SK-N-SH treated with all-trans-retinoic acid at 6 μM for 48 hours (cell line): ENCODE results near the gene AGAP1.

Source experiments
- ATAC-seq: fragments of 200-7000 bp; cut with Tn5 transposase; 3 replicates; pipeline ENCODE4 v1.9.1; 2020; ENCODE audit warnings: mild to moderate bottlenecking, moderate library complexity
- BACH2 ChIP-seq: fragments of 250-450 bp; sonication (Bioruptor Pico); IDR thresholded peaks from 2 replicates; pipeline ENCODE4 v1.9.0; 2021; ENCODE audit warnings: mild to moderate bottlenecking, borderline replicate concordance
- CSDC2 ChIP-seq: fragments of 250-450 bp; sonication (Bioruptor Pico); IDR thresholded peaks from 2 replicates; pipeline ENCODE4 v1.5.0; 2020; ENCODE audit warnings: mild to moderate bottlenecking, moderate library complexity
- CSRNP3 ChIP-seq: fragments of 250-450 bp; sonication (Bioruptor Pico); IDR thresholded peaks from 2 replicates; pipeline ENCODE4 v1.5.1; 2021; ENCODE audit warnings: mild to moderate bottlenecking, moderate library complexity
- ESRRG ChIP-seq: fragments of 250-450 bp; sonication (Bioruptor Pico); IDR thresholded peaks from 2 replicates; pipeline ENCODE4 v1.6.1; 2021; ENCODE audit warnings: mild to moderate bottlenecking
- ISL1 ChIP-seq: fragments of 250-450 bp; sonication (Bioruptor Pico); IDR thresholded peaks from 2 replicates; pipeline ENCODE4 v2.1.2; 2022; ENCODE audit warnings: mild to moderate bottlenecking, moderate library complexity
- OSR1 ChIP-seq: fragments of 250-450 bp; sonication (Bioruptor Pico); IDR thresholded peaks from 2 replicates; pipeline ENCODE4 v1.8.0; 2022; ENCODE audit warnings: moderate library complexity, mild to moderate bottlenecking, inconsistent platforms
- PATZ1 ChIP-seq: fragments of 250-450 bp; sonication (Bioruptor Pico); IDR thresholded peaks from 2 replicates; pipeline ENCODE4 v1.8.0; 2020; ENCODE audit warnings: mild to moderate bottlenecking, moderate library complexity, borderline replicate concordance
- POU6F1 ChIP-seq: fragments of 250-450 bp; sonication (Bioruptor Pico); IDR thresholded peaks from 2 replicates; pipeline ENCODE4 v1.8.0; 2021; ENCODE audit warnings: low read depth, mild to moderate bottlenecking, moderate library complexity, borderline replicate concordance
- PPARA ChIP-seq: fragments of 250-450 bp; sonication (Bioruptor Pico); IDR thresholded peaks from 2 replicates; pipeline ENCODE4 v1.5.0; 2020; ENCODE audit warnings: mild to moderate bottlenecking, borderline replicate concordance
- RARB ChIP-seq: fragments of 250-450 bp; sonication (Bioruptor Pico); IDR thresholded peaks from 2 replicates; pipeline ENCODE4 v1.8.0; 2021; ENCODE audit warnings: mild to moderate bottlenecking, moderate library complexity
- SNAI2 ChIP-seq: fragments of 250-450 bp; sonication (Bioruptor Pico); IDR thresholded peaks from 2 replicates; pipeline ENCODE4 v1.5.0; 2020; ENCODE audit warnings: mild to moderate bottlenecking, moderate library complexity
- TCF4 ChIP-seq: fragments of 250-450 bp; sonication (Bioruptor Pico); IDR thresholded peaks from 2 replicates; pipeline ENCODE4 v1.8.0; 2021; ENCODE audit warnings: mild to moderate bottlenecking, moderate library complexity, borderline replicate concordance
- TOX ChIP-seq: fragments of 250-450 bp; sonication (Bioruptor Pico); IDR thresholded peaks from 2 replicates; pipeline ENCODE4 v1.8.0; 2021; ENCODE audit warnings: mild to moderate bottlenecking, moderate library complexity, borderline replicate concordance
- TSHZ2 ChIP-seq: fragments of 250-450 bp; sonication (Bioruptor Pico); IDR thresholded peaks from 2 replicates; pipeline ENCODE4 v1.5.0; 2020; ENCODE audit warnings: mild to moderate bottlenecking, moderate library complexity
- ZFP3 ChIP-seq: fragments of 250-450 bp; sonication (Bioruptor Pico); IDR thresholded peaks from 2 replicates; pipeline ENCODE4 v1.5.0; 2020; ENCODE audit warnings: mild to moderate bottlenecking, moderate library complexity
- ZFP30 ChIP-seq: fragments of 450-650 bp; formaldehyde crosslinking; IDR thresholded peaks from 2 replicates; pipeline ENCODE4 v1.5.0; 2022; ENCODE audit warnings: mild to moderate bottlenecking, moderate library complexity
- ZNF565 ChIP-seq: fragments of 450-650 bp; formaldehyde crosslinking; conservative IDR thresholded peaks from 2 replicates; pipeline ENCODE4 v1.5.0; 2020; ENCODE audit warnings: low read depth, mild to moderate bottlenecking, moderate library complexity
- ZNF70 ChIP-seq: fragments of 450-650 bp; formaldehyde crosslinking; IDR thresholded peaks from 2 replicates; pipeline ENCODE4 v1.5.0; 2020; ENCODE audit warnings: mild to moderate bottlenecking, moderate library complexity
- ZNF8 ChIP-seq: fragments of 450-650 bp; formaldehyde crosslinking; IDR thresholded peaks from 2 replicates; pipeline ENCODE4 v1.5.0; 2020; ENCODE audit warnings: mild to moderate bottlenecking, moderate library complexity

AGAP1 gene

GRCh38 chr2:235480614-235481013, 13.2 kb upstream of the AGAP1 start:
- no peak for ATAC-seq
- no peak for TF ChIP-seq TSHZ2
- TF ChIP-seq ZNF8, result no peak
- no peak for TF ChIP-seq ZNF70 (CRISPR knock-in tag)

GRCh38 chr2:235483313-235483712, 10.5 kb upstream of the AGAP1 start:
- TF ChIP-seq TSHZ2, result no peak
- TF ChIP-seq POU6F1 (CRISPR knock-in tag), result no peak
- TF ChIP-seq PATZ1 (CRISPR knock-in tag), result no peak
- TF ChIP-seq SNAI2, result no peak
- TF ChIP-seq PPARA (CRISPR knock-in tag), result no peak
- TF ChIP-seq RARB (CRISPR knock-in tag), result no peak
- TF ChIP-seq ZFP3 (CRISPR knock-in tag), result no peak
- TF ChIP-seq BACH2 (CRISPR knock-in tag), result no peak
- no peak for TF ChIP-seq TOX (CRISPR knock-in tag)
- no peak for TF ChIP-seq ZNF565 (CRISPR knock-in tag)
- no peak for ATAC-seq

GRCh38 chr2:235485362-235485761, 8.5 kb upstream of the AGAP1 start:
- no peak for TF ChIP-seq ISL1
- no peak for TF ChIP-seq RARB (CRISPR knock-in tag)
- no peak for TF ChIP-seq ZFP3 (CRISPR knock-in tag)
- TF ChIP-seq ZNF8, result no peak
- no peak for TF ChIP-seq CSRNP3 (CRISPR knock-in tag)
- no peak for TF ChIP-seq OSR1 (CRISPR knock-in tag)
- TF ChIP-seq PATZ1 (CRISPR knock-in tag), result no peak
- no peak for TF ChIP-seq TCF4 (CRISPR knock-in tag)
- TF ChIP-seq CSDC2 (CRISPR knock-in tag), result no peak
- TF ChIP-seq ZFP30 (CRISPR knock-in tag), result no peak
- TF ChIP-seq PPARA (CRISPR knock-in tag), result no peak
- TF ChIP-seq ESRRG, result no peak
- no peak for ATAC-seq
